IMR-90 (cell line): ENCODE results near the gene DHX15. TPM values are rescaled to one million over a fixed set of nuclear protein-coding genes. Genes with fewer than 3 reads are reported as not detected.

Experiments used
- ATAC-seq: fragments of 200-7000 bp; cut with Tn5 transposase; 2 replicates; pipeline ENCODE4 v1.9.1; 2020; ENCODE audit warnings: low read depth, mild to moderate bottlenecking, moderate library complexity
- BruUV-seq: library from RNA; stranded (reverse); fragments of 400-500 nt; replicated peaks from 2 replicates; lab custom pipeline; 2021; lab: Mats Ljungman, UMichigan
- CTCF ChIA-PET: fragments of 300-600 bp; formaldehyde crosslinking; extraction: SDS; loops from one replicate; lab custom pipeline; 2021; ENCODE audit warnings: antibody characterized with exemption; lab: Yijun Ruan, JAX
- POLR2A ChIA-PET: fragments of 300-600 bp; sonication (Branson Sonifier 250); formaldehyde crosslinking; loops from one replicate; lab custom pipeline; 2022; ENCODE audit warnings: antibody characterized with exemption; ENCODE audit not compliant: unreplicated experiment; lab: Charles Lee
- DNase-seq: peaks from one replicate; pipeline ENCODE4 v3.0.0; 2013
- H2AFZ ChIP-seq: replicated peaks from 2 replicates; pipeline ENCODE3; 2013; ENCODE audit warnings: low read length, mild to moderate bottlenecking; ENCODE audit not compliant: poor library complexity
- H2AK5ac ChIP-seq: 2 replicates; pipeline ENCODE4 v1.6.1; 2013; ENCODE audit warnings: low read depth, low read length, inconsistent platforms
- H2AK9ac ChIP-seq: replicated peaks from 2 replicates; pipeline ENCODE3; 2013; ENCODE audit warnings: mild to moderate bottlenecking, low read depth, low read length, moderate library complexity; ENCODE audit not compliant: poor library complexity
- H2BK120ac ChIP-seq: 2 replicates; pipeline ENCODE4 v1.6.1; 2013; ENCODE audit warnings: low read depth, low read length, inconsistent platforms
- H2BK15ac ChIP-seq: 3 replicates; pipeline ENCODE4 v1.6.1; 2013; ENCODE audit warnings: low read depth, low read length, inconsistent platforms
- H2BK20ac ChIP-seq: 2 replicates; pipeline ENCODE4 v1.6.1; 2013; ENCODE audit warnings: low read depth, mild to moderate bottlenecking, inconsistent platforms, low read length, moderate library complexity
- H2BK5ac ChIP-seq: 2 replicates; pipeline ENCODE4 v1.6.1; 2013; ENCODE audit warnings: mild to moderate bottlenecking, low read depth, low read length, inconsistent platforms; ENCODE audit not compliant: poor library complexity, severe bottlenecking
- H3K14ac ChIP-seq: replicated peaks from 2 replicates; pipeline ENCODE4 v1.6.1; 2013; ENCODE audit warnings: low read depth, low read length, inconsistent platforms
- H3K18ac ChIP-seq: 2 replicates; pipeline ENCODE4 v1.6.1; 2013; ENCODE audit warnings: low read depth, low read length, control low read depth
- H3K23ac ChIP-seq: 2 replicates; pipeline ENCODE4 v1.6.1; 2013; ENCODE audit warnings: low read depth, low read length, inconsistent platforms
- H3K27ac ChIP-seq: 2 replicates; pipeline ENCODE4 v1.5.1; 2013; ENCODE audit warnings: mild to moderate bottlenecking, control low read depth, low read length; ENCODE audit not compliant: insufficient read depth
- H3K27me3 ChIP-seq: 2 replicates; pipeline ENCODE4 v1.6.1; 2013; ENCODE audit warnings: low read length; ENCODE audit not compliant: control insufficient read depth, insufficient read depth
- H3K36me3 ChIP-seq: 2 replicates; pipeline ENCODE4 v1.6.1; 2013; ENCODE audit warnings: low read length, mixed read lengths; ENCODE audit not compliant: control insufficient read depth, insufficient read depth
- H3K4ac ChIP-seq: 2 replicates; pipeline ENCODE4 v1.6.1; 2013; ENCODE audit warnings: low read depth, low read length, inconsistent platforms
- H3K4me1 ChIP-seq: 2 replicates; pipeline ENCODE4 v1.6.1; 2013; ENCODE audit warnings: low read length, mixed read lengths; ENCODE audit not compliant: control insufficient read depth, insufficient read depth
- H3K4me2 ChIP-seq: 2 replicates; pipeline ENCODE4 v1.6.1; 2013; ENCODE audit warnings: low read depth, mild to moderate bottlenecking, control low read depth, low read length, moderate library complexity
- H3K4me3 ChIP-seq: 2 replicates; pipeline ENCODE4 v1.5.1; 2013; ENCODE audit warnings: low read depth, mild to moderate bottlenecking, control low read depth, low read length, moderate library complexity; ENCODE audit not compliant: insufficient read depth
- H3K56ac ChIP-seq: 2 replicates; pipeline ENCODE4 v1.6.1; 2013; ENCODE audit warnings: low read length, inconsistent platforms; ENCODE audit not compliant: insufficient read depth; ENCODE audit errors: extremely low read depth
- H3K79me1 ChIP-seq, 2 experiments: 2 replicates each; pipeline ENCODE4 v1.6.1; 2013; ENCODE audit warnings: low read length in 2 of 2, inconsistent platforms in 1 of 2, low read depth in 1 of 2
- H3K9ac ChIP-seq: 2 replicates; pipeline ENCODE4 v1.6.1; 2013; ENCODE audit warnings: low read depth, low read length, control low read depth
- H3K9me1 ChIP-seq: 2 replicates; pipeline ENCODE4 v1.6.1; 2013; ENCODE audit warnings: low read length, inconsistent platforms; ENCODE audit not compliant: insufficient read depth
- H3K9me3 ChIP-seq: 2 replicates; pipeline ENCODE4 v1.6.1; 2013; ENCODE audit warnings: low read length; ENCODE audit not compliant: control insufficient read depth, insufficient read depth
- H4K20me1 ChIP-seq: 2 replicates; pipeline ENCODE4 v1.6.1; 2013; ENCODE audit warnings: low read length, inconsistent platforms; ENCODE audit not compliant: insufficient read depth
- H4K5ac ChIP-seq: 2 replicates; pipeline ENCODE4 v1.6.1; 2013; ENCODE audit warnings: mild to moderate bottlenecking, low read depth, low read length, control low read depth
- H4K8ac ChIP-seq, 2 experiments: 2 replicates each; pipeline ENCODE4 v1.6.1; 2013; ENCODE audit warnings: low read depth in 2 of 2, low read length in 2 of 2, control low read depth in 1 of 2, inconsistent platforms in 1 of 2
- H4K91ac ChIP-seq: 2 replicates; pipeline ENCODE4 v1.6.1; 2013; ENCODE audit warnings: low read depth, low read length, inconsistent platforms; ENCODE audit not compliant: insufficient read depth
- CEBPB ChIP-seq: IDR thresholded peaks from 2 replicates; pipeline ENCODE4 v1.6.1; 2012; ENCODE audit warnings: low read depth, low read length, improper control_type of control experiment
- CHD1 ChIP-seq: IDR thresholded peaks from 2 replicates; pipeline ENCODE4 v1.6.1; 2012; ENCODE audit warnings: low read depth, low read length, improper control_type of control experiment
- CTCF ChIP-seq: conservative IDR thresholded peaks from 2 replicates; pipeline ENCODE4 v1.5.1; 2012; ENCODE audit warnings: mild to moderate bottlenecking, low read depth, low read length, improper control_type of control experiment
- MAFK ChIP-seq: IDR thresholded peaks from 2 replicates; pipeline ENCODE4 v1.6.1; 2012; ENCODE audit warnings: low read depth, low read length, improper control_type of control experiment
- WGBS, 2 experiments: methylation state at CpG; one replicate each; pipeline versions ENCODE4 v1.1.5 to v1.1.7; 2013; ENCODE audit warnings: missing lambda C conversion rate in 2 of 2; ENCODE audit not compliant: insufficient read length in 1 of 2; ENCODE audit errors: extremely low coverage in 2 of 2; 5-methylcytosine and 5-hydroxymethylcytosine counted together
- dilution Hi-C: fragments of 300-500 bp; cut with HindIII; formaldehyde crosslinking; loops from one replicate; pipeline ENCODE4 v1.14.3; 2018; ENCODE audit warnings: low sequenced_read_pairs; ENCODE audit not compliant: unreplicated experiment
- in situ Hi-C: fragments of 300-500 bp; cut with MboI; formaldehyde crosslinking; loops from 3 replicates; pipeline ENCODE4 v1.14.3; 2019; ENCODE audit warnings: low sequenced_read_pairs, inconsistent platforms, mixed read lengths
- intact Hi-C: fragments of 100-400 bp; cut with micrococcal nuclease; formaldehyde crosslinking; loops from 2 replicates; pipeline ENCODE4 v1.10.0; 2022
- polyA plus RNA-seq, 3 experiments: library from polyadenylated mRNA; depleted of rRNA; stranded (reverse); fragments of >200 nt; gene quantifications; 2 replicates each; pipeline ENCODE4 v1.2.3, GENCODE V29; 2012; ENCODE audit warnings: low replicate concordance in 1 of 3
- total RNA-seq: library from RNA; depleted of rRNA; stranded (reverse); fragments of >200 nt; gene quantifications from 2 replicates; pipeline ENCODE4 v1.2.3, GENCODE V29; 2012

The DHX15 gene
- total and polyA plus RNA-seq, 2 of the 4 experiments (the other 2 are of a cell fraction) = 97.9 to 172 TPM

DNA sequence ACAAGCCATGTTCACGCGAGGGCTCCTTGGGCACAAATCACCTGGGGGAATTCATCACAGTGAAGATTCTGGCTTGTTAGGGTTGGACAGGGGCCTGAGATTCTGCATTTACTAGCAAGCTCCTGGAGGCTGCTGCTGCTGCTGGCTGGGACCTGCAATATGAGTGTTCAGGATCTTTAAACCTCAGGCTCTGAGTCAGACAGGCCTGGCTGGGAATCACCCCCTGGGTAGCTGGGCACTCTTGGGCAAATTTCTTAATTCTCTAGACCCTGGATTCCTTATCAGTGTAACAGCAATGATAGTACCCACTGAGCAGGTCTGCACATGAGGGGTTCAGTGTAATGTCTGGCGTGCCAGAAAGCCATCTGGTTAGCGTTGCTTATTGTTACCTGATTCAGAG is 101.5 kb downstream of the DHX15 start:
- ATAC-seq (peak; percentile 50; the same call in 1 of the 2 replicates), DNase-seq (peak; percentile 14)
- no peak overlapping the region for H3K4me2 ChIP-seq
- no TSS peak for BruUV-seq
- no peak overlapping the region for H3K27ac ChIP-seq
- H2BK20ac ChIP-seq = no peak overlapping the region
- no peak overlapping the region for H4K91ac ChIP-seq
- H2BK15ac ChIP-seq = no peak overlapping the region
- no peaks in the 10 kb centered on the region for H3K79me1 ChIP-seq
- H3K27me3 ChIP-seq = peaks cover 24% of the 10 kb centered on the region
- H3K18ac ChIP-seq = no peak overlapping the region
- H3K56ac ChIP-seq = no peak overlapping the region
- H2AK5ac ChIP-seq = no peak overlapping the region
- H3K9ac ChIP-seq = no peak overlapping the region
- no peaks in the 10 kb centered on the region for H3K9me1 ChIP-seq
- H4K8ac ChIP-seq = no peak overlapping the region
- intact Hi-C loops (no loop called here), dilution Hi-C loops (no loop called here), in situ Hi-C loops (loop anchor here (25.0 kb wide), 1 partner anchor 204 kb away; no protein-coding TSS in a partner anchor)
- WGBS, 2 experiments = 100% methylated on average over 2 of the region's 4 CpGs; no CpG with 5 or more reads in 1 of the 2 experiments
- no peak overlapping the region for H3K4me3 ChIP-seq
- no peak overlapping the region for H2AFZ ChIP-seq
- H3K4ac ChIP-seq = no peak overlapping the region
- H2BK5ac ChIP-seq = no peak overlapping the region
- H3K4me1 ChIP-seq = no peaks in the 10 kb centered on the region; the same call in 1 of the 2 replicates
- no peaks in the 10 kb centered on the region for H3K9me3 ChIP-seq
- TF ChIP-seq CTCF (no peak), MAFK (no peak), CEBPB (no peak), CHD1 (no peak)
- no peak overlapping the region for H2AK9ac ChIP-seq
- POLR2A ChIA-PET = no interaction called here
- CTCF ChIA-PET = no interaction called here
- H4K5ac ChIP-seq = no peak overlapping the region
- H3K36me3 ChIP-seq = no peaks in the 10 kb centered on the region
- no peak overlapping the region for H2BK120ac ChIP-seq
- H3K14ac ChIP-seq = no peak overlapping the region
- H3K23ac ChIP-seq = no peak overlapping the region
- H4K20me1 ChIP-seq = no peaks in the 10 kb centered on the region
